CD4-positive, alpha-beta T cell treated with Interferon gamma for 1 hour (primary cell): ENCODE data around the gene FMN2.

Experiments
- DNase-seq: peaks from one replicate; pipeline ENCODE4 v3.0.0-alpha.2; 2020

FMN2 gene

DNA sequence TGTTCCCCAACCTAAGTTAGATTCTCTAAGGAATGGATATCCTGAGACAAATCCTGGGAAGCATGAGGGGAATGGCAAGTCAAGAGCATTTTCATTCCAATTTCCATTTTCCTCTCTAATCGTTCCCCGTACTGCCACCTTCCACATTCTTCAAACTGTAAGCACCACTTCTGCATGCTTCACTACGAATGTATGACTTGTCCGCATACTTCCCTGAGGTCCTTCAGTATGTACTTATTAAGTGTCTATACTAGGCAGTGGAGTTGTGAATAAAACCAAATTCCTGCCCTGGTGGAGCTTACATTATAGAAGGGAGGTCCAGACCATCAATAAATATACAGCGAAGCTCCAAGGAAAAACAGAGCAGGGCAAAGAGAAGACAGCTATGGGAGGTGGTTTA, 365.5 kb downstream of the FMN2 start:
- no peak for DNase-seq

- DNase-seq, result no peak
These were observed 370.6 kb downstream of the FMN2 start for GRCh38 chr1:240462277-240462676.

DNA sequence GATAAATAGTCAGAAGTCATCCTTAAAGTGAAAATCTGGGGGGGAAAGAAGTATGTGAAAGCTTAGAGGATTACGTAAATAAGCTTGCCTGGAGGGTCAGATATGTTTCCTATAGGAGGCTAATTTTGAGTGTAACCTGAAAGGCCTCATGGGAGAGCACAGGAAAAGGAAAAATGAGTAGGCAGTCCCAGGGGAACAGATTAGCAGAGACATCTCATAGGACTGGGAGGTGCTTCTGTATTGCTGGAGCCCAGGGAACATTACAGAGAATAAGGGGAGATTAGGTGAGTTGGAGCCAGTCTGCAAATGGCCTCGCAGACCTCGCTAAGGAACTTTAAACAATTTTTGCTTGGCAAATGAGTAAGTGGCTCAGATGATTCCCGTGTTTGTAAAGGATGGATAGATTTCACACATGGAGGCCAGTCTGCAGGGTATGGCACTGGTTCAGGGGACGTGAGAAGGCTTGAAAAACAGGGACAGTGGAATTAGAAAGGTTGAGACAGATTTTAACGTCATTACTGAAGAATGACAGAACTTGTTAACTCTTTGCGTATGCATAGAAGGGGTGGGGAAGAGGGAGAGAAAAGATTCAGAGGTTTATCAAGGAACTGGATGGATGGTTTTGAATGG, 371.2 kb downstream of the FMN2 start:
- DNase-seq, result no peak

GRCh38 chr1:240464099-240464498, 372.4 kb downstream of the FMN2 start:
- no peak for DNase-seq

DNA sequence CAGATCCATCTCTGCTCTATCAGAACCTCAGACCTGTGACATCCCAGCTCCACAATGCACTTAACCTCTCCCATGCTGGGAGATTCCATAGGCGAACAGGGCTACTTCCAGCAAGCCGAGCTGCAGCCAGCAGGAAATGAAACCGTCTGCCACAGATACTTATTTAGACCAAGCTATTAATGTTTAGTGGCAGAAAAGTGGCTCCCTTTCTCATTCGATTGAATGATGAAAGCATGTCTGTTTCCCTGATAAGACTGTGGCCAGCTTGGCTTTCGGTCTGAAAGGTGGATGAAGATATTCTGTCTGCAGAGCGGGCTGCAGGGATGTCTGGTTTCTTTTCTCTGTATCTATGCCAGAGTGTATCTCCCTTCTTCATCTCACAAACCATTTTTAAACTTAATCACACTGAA, 373.9 kb downstream of the FMN2 start:
- no peak for DNase-seq

DNA sequence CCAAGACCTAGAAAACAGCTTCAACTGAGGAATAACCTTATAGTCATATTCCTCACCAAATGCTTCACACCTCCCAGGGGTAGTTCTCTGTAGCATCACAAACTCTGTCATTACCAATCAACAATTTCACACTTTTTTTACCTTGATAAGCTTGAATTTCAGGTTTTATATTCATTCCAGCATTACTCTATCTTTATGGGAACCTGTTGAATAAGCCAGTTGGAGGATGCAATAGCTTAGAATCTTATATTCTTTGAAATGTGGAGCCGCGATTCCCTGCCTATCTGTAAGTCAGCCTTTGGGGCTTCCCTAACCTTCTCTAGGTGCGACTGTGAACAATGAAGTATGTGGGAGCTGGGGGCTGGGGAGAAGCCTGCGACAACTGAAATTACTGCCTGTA, 374.8 kb downstream of the FMN2 start:
- DNase-seq, result no peak

DNA sequence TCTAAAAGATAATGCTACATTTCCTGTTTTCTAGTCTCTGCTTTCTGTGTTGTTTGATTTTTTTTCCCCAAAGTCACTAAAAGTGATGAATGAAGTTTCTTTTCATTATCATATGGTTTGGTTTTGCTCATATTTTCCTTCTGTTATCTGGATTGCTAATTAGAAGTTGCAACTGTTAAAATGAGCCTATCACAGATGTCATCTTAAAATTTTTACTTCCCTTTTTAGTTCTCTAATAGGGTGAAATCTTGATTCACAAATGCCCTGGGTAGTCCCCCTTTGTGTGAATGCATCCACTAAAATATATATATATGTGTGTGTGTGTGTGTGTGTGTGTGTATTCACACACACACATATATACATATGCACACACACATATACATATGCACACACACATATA, 376.2 kb downstream of the FMN2 start:
- no peak for DNase-seq

DNA sequence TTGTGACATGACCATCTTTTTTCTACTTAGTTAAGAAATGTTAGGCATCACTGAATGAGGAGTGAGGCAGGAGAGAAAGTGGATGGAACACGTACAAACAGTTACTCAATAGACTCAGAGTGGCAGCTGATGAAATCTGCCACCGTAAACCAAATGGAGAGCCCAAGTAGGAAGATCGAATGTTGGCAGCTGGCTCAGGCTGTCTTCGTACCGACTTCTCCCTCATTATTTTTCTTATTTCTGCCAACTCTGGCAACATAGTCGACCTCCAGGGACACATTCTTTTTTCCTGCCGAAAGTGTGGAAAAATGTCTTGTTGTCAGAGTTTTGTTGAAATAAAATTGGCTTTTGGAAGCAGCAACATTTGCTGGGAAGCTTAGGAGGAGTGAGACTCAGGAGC, 377.0 kb downstream of the FMN2 start:
- no peak for DNase-seq

DNA sequence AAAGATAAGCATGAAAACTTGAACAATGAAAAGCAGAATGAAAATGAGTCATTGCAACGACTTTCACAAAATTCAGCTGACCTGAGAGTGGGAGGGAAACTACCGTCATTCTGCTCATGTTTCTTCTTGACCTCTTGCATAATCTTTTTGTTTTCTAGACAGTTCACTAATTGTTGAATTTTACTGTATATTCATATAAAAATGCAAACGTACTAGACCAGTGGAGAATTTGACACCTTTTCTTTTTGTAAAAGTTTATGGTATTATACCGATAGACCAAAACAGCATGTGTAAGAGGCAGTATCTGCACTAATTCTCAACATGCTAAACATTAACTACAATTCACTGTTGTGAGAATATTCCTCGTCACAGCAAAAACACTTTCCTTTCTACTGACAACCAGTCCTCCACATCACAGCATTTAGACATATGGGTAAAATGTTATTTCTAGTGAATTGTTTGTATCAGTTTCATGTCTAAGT, 382.5 kb downstream of the FMN2 start:
- no peak for DNase-seq

- DNase-seq, result no peak
These were observed 384.1 kb downstream of the FMN2 start for GRCh38 chr1:240475832-240476231.

GRCh38 chr1:240478536-240478935, 386.9 kb downstream of the FMN2 start:
- no peak for DNase-seq

- DNase-seq, result no peak
These were observed 393.2 kb downstream of the FMN2 start for GRCh38 chr1:240484804-240485443.

DNA sequence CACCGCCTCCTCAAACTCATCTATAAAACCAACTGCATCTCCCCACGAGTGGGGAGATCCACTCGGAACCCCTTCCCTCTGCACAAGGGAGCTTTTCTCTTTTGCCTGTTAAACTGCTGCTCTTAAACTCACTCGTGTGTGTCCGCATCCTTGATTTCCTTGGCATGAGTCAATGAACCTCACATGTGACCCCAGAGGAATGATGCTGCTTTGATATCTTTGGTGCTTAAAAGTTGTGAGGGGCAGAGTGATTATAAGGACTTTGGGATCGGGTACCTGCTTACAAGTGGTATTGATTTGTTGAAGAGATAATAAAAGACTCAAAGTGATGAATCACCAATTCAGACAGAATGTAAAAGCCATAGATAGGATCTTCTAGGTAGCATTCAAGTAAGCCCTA, 394.9 kb downstream of the FMN2 start:
- no peak for DNase-seq

DNA sequence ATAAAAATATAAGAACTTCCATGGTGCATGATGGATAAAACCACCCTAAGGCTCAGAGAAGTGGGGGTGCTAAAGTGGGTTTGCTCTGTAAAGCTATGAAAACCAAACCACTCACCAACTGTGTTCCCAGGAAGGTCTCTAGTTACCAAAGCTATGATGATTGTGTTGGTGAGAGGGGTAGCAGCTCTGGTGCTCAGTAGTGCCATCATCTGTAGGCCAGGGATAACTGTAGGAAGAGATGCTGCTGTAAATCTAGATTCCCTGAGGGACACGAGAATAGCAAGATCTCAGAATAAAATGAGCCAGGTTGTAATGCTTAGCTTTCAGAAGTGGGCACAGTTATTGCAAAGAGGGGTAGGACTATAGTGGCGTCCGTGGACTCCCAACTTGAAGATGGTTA, 395.8 kb downstream of the FMN2 start:
- no peak for DNase-seq

GRCh38 chr1:240491156-240491555, 399.5 kb downstream of the FMN2 start:
- DNase-seq, result no peak

DNA sequence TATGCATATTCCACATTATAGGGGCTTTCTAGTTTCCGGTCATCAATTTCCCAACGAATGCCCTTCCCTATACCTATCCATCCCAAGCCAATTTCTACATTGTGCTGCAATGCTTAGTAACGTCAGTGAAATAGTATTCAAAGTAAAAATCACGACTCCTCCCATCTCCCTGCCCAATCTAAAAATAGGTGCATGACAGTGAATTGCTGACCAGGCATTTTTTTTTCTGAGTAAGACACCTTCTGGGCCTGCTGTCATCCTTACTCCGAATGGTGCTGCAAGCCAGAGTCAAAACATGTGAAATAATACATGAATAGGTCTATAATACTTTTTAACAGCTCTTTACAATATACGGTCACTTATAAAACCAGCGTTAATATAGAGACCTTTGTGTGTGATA, 400.1 kb downstream of the FMN2 start:
- no peak for DNase-seq

GRCh38 chr1:240492832-240493440, 401.3 kb downstream of the FMN2 start:
- peak; percentile 9 for DNase-seq

DNA sequence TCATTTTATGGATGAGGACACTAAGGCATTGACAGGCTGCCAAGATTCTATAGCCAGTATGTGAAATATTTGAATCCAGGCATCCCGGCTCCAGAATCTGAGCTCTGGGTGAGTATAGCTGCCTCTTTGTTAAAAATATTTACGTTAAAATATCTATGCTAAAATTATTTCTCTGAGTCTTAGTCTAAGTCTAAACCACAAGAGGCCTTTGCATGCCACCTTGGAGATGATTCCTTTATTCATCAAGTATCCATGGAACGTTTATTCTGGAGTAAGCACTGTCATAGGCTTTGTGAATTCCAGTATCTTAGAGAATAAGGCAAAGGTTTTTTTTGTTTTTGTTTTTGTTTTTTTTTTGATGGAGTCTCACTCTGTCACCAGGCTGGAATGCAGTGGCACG, 403.9 kb downstream of the FMN2 start:
- no peak for DNase-seq

GRCh38 chr1:240496356-240496755, 404.7 kb downstream of the FMN2 start:
- DNase-seq, result no peak

DNA sequence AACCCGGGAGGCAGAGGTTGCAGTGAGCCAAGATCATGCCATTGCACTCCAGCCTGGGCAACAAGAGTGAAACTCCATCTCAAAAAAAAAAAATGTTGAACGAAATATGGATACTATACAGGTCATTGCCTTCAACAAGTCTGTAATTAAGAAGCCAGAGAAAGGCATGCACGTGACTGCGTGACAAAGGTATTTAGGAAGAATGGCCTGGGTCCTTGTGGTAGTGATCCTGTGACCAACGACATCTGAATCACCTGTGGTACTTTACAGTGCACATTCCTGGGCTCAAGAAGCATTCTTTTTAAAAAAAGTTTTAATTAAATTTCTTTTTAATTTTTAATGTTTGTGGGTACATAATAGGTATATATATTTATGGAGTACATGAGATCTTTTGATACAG, 405.3 kb downstream of the FMN2 start:
- DNase-seq, result no peak

DNA sequence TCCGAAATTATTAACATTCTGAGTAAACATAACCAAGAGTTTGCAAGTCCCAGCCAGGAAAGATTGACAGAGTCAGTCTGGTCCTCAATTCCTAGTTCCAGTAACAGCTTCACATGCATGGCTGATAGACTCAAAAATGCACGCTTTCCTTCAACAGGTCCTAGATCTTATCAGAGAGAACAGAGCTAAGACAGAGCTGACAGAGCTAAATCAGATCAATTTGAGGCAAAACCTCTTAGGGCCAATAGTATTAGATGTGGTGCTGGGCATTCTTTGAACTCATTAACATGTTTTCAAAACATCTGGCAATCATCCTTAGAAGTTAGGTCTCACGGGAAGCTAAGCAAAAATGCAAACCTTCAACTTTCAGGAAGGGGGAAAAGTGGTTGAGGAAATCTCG, 406.2 kb downstream of the FMN2 start:
- DNase-seq, result no peak

DNA sequence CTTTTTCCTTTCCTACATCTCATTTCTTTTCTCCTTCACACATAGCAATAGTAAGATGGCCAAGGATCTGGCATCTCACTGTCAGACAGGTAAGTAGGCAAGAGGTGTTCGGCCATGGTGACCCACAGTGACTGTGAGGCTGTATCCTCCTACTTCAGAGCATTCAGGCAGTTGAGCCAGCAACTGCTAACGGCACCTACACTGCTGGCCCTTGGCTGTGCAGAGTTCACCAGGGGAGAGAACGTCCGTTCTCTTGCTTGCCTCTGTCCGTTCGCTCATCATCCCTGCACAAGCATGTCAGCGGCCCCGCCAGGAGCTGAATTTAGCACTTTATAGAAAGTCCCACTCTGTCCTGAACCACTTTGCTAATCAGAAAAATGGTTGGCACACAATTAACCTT, 406.7 kb downstream of the FMN2 start:
- DNase-seq, result no peak

GRCh38 chr1:240499012-240499411, 407.3 kb downstream of the FMN2 start:
- DNase-seq, result no peak

- DNase-seq, result no peak
These were observed 409.0 kb downstream of the FMN2 start for GRCh38 chr1:240500647-240501046.

- no peak for DNase-seq
These were observed 409.4 kb downstream of the FMN2 start for GRCh38 chr1:240501115-240501514.
